Panc1 (cell line): ENCODE measurements around the gene ERC2. TPM values are rescaled to one million over a fixed set of nuclear protein-coding genes. Genes with fewer than 3 reads are reported as not detected.

Experiments
- ATAC-seq: fragments of 200-7000 bp; cut with Tn5 transposase; 2 replicates; pipeline ENCODE4 v1.9.1; 2020; ENCODE audit warnings: mild to moderate bottlenecking, moderate library complexity
- BruUV-seq: library from RNA; stranded (reverse); fragments of 400-500 nt; replicated peaks from 2 replicates; lab custom pipeline; 2021; lab: Mats Ljungman, UMichigan
- CTCF ChIA-PET: fragments of 300-600 bp; sonication (Branson Sonifier 250); formaldehyde crosslinking; loops from one replicate; lab custom pipeline; 2022; ENCODE audit warnings: antibody characterized with exemption; lab: Charles Lee
- POLR2A ChIA-PET: fragments of 300-600 bp; sonication (Branson Sonifier 250); formaldehyde crosslinking; loops from one replicate; lab custom pipeline; 2022; ENCODE audit warnings: antibody characterized with exemption; lab: Charles Lee
- DNase-seq: peaks from one replicate; pipeline ENCODE4 v3.0.0-alpha.2; 2010; ENCODE audit warnings: low read depth, low spot score
- H3K27ac ChIP-seq: 2 replicates; pipeline ENCODE4 v1.5.1; 2011; ENCODE audit warnings: mild to moderate bottlenecking, low read length, inconsistent platforms
- H3K27me3 ChIP-seq: fragments of 200-500 bp; sonication (Bioruptor generic); 2 replicates; pipeline ENCODE4 v1.6.0; 2014; ENCODE audit warnings: low read length, inconsistent platforms; ENCODE audit not compliant: control insufficient read depth, insufficient read depth
- H3K36me3 ChIP-seq: fragments of 200-500 bp; sonication (Bioruptor generic); 2 replicates; pipeline ENCODE4 v1.5.1; 2014; ENCODE audit warnings: inconsistent platforms, mild to moderate bottlenecking, low read length, moderate library complexity; ENCODE audit not compliant: control insufficient read depth, insufficient read depth
- H3K4me1 ChIP-seq: 2 replicates; pipeline ENCODE4 v1.5.1; 2011; ENCODE audit warnings: inconsistent platforms, mild to moderate bottlenecking, low read length, moderate library complexity; ENCODE audit not compliant: control insufficient read depth, insufficient read depth
- H3K4me3 ChIP-seq, 2 experiments: 2 replicates each; pipeline ENCODE4 v1.5.1; 2011 to 2012; ENCODE audit warnings: low read depth in 2 of 2, low read length in 2 of 2, mild to moderate bottlenecking in 2 of 2, inconsistent platforms in 1 of 2, moderate library complexity in 1 of 2
- H3K9me3 ChIP-seq: fragments of 200-500 bp; sonication (Bioruptor generic); 2 replicates; pipeline ENCODE4 v1.5.1; 2014; ENCODE audit warnings: low read depth, mild to moderate bottlenecking, inconsistent platforms, low read length, moderate library complexity; ENCODE audit not compliant: control insufficient read depth, insufficient read depth
- CTCF ChIP-seq: fragments of 450-650 bp; IDR thresholded peaks from 2 replicates; pipeline ENCODE4 v1.5.1; 2017; ENCODE audit warnings: mild to moderate bottlenecking
- POLR2AphosphoS5 ChIP-seq: IDR thresholded peaks from 2 replicates; pipeline ENCODE4 v1.6.1; 2012; ENCODE audit warnings: mild to moderate bottlenecking, low read depth, low read length, moderate library complexity
- SIN3A ChIP-seq: IDR thresholded peaks from 2 replicates; pipeline ENCODE4 v1.6.1; 2012; ENCODE audit warnings: low read depth, mild to moderate bottlenecking, low read length, moderate library complexity, borderline replicate concordance; ENCODE audit not compliant: insufficient read depth
- TCF7L2 ChIP-seq: IDR thresholded peaks from 2 replicates; pipeline ENCODE4 v1.6.1; 2011; ENCODE audit warnings: mild to moderate bottlenecking, low read depth, low read length, inconsistent platforms
- in situ Hi-C: cut with HindIII; loops from 2 replicates; pipeline ENCODE4 v1.10.0; 2016; ENCODE audit warnings: low sequenced_read_pairs, low pct_unique_long_range_greater_than_20kb
- intact Hi-C: fragments of 100-400 bp; cut with micrococcal nuclease; formaldehyde crosslinking; loops from one replicate; pipeline ENCODE4 v1.10.0; 2022; ENCODE audit not compliant: unreplicated experiment
- total RNA-seq: library from RNA; stranded (reverse); gene quantifications from one replicate; pipeline ENCODE4 v1.2.1, GENCODE V29; 2021; ENCODE audit not compliant: unreplicated experiment
- TF ChIP-seq, protein P1 (sequence below), 2 experiments: IDR thresholded peaks; 2 replicates each; pipeline ENCODE4 v1.6.1; 2011 to 2012; ENCODE audit warnings: low read depth in 2 of 2, control low read depth in 1 of 2, low read length in 1 of 2, mild to moderate bottlenecking in 1 of 2, moderate library complexity in 1 of 2; ENCODE audit not compliant: insufficient read depth in 1 of 2

Gene ERC2
- total RNA-seq, 1 experiment from 2014 or later = 0.33 TPM

- TF ChIP-seq TCF7L2 (no peak), CTCF (no peak), POLR2AphosphoS5 (no peak), SIN3A (no peak)
- TF ChIP-seq, protein P1, sequence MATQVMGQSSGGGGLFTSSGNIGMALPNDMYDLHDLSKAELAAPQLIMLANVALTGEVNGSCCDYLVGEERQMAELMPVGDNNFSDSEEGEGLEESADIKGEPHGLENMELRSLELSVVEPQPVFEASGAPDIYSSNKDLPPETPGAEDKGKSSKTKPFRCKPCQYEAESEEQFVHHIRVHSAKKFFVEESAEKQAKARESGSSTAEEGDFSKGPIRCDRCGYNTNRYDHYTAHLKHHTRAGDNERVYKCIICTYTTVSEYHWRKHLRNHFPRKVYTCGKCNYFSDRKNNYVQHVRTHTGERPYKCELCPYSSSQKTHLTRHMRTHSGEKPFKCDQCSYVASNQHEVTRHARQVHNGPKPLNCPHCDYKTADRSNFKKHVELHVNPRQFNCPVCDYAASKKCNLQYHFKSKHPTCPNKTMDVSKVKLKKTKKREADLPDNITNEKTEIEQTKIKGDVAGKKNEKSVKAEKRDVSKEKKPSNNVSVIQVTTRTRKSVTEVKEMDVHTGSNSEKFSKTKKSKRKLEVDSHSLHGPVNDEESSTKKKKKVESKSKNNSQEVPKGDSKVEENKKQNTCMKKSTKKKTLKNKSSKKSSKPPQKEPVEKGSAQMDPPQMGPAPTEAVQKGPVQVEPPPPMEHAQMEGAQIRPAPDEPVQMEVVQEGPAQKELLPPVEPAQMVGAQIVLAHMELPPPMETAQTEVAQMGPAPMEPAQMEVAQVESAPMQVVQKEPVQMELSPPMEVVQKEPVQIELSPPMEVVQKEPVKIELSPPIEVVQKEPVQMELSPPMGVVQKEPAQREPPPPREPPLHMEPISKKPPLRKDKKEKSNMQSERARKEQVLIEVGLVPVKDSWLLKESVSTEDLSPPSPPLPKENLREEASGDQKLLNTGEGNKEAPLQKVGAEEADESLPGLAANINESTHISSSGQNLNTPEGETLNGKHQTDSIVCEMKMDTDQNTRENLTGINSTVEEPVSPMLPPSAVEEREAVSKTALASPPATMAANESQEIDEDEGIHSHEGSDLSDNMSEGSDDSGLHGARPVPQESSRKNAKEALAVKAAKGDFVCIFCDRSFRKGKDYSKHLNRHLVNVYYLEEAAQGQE (IDR thresholded peaks at IDR 0.05; ENCODE audit: insufficient read depth in 1 of 2, low read depth in 2 of 2, low read length in 1 of 2) = no peak
- ChIA-PET POLR2A (no interaction called here), CTCF (no interaction called here)
- Histone ChIP-seq H3K27ac (no peak overlapping the region), H3K4me3 (no peak overlapping the region), H3K9me3 (no peaks in the 10 kb centered on the region), H3K4me1 (no peaks in the 10 kb centered on the region), H3K27me3 (no peaks in the 10 kb centered on the region), H3K36me3 (no peaks in the 10 kb centered on the region)
- DNase-seq = no peak
- intact Hi-C loops (no loop called here), in situ Hi-C loops (no loop called here)
- no peak for ATAC-seq
- no TSS peak for BruUV-seq
Measured at GRCh38 chr3:56055951-56056350, 412.3 kb downstream of the ERC2 start.

DNA sequence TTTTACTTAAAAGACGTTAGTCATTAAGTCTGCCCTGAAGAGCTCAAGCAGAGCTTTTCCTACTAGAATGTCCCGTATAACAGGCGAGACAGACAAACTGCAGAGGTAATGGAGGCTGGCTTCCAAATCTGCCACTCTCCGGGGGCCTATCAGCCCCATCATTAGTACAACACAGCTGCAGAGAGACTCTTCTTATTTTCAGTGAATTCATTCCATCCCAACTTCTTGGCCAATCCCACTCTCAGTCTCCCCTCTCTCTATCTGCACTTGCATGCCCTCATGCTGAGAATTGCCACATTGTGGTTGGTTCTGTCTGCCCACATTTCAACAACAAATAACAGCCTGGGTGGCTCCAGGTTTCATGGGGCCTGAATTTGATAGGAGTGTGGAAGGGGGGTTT lies 412.7 kb downstream of the ERC2 start:
- no peaks in the 10 kb centered on the region for H3K36me3 ChIP-seq
- no peak for ATAC-seq
- H3K27me3 ChIP-seq = no peaks in the 10 kb centered on the region
- H3K27ac ChIP-seq = no peak overlapping the region
- ChIA-PET POLR2A (no interaction called here), CTCF (no interaction called here)
- H3K4me1 ChIP-seq = no peaks in the 10 kb centered on the region
- TF ChIP-seq POLR2AphosphoS5 (no peak), CTCF (no peak)
- TF ChIP-seq, protein P1 (IDR thresholded peaks at IDR 0.05; ENCODE audit: insufficient read depth in 1 of 2, low read depth in 2 of 2, low read length in 1 of 2) = no peak
- H3K4me3 ChIP-seq = no peak overlapping the region
- H3K9me3 ChIP-seq = no peaks in the 10 kb centered on the region
- intact Hi-C loops = no loop called here
- DNase-seq = no peak
- no TSS peak for BruUV-seq
- in situ Hi-C loops = no loop called here
